ENCODE measurements around the gene ZC3HAV1.

- TF ChIP-seq CTCF (IDR thresholded peaks at IDR 0.05; ENCODE audit: low read length) (no peak), EZH2 (IDR thresholded peaks at IDR 0.05; ENCODE audit: borderline replicate concordance, low read length) (no peak)
These were observed 24.0 kb upstream of the ZC3HAV1 start for GRCh38 chr7:139133335-139134139.

All from OCI-LY1 (cell line).